PC-3 (cell line): ENCODE data around the gene WEE1.

Experiments used
- CTCF ChIP-seq: fragments of 300-600 bp; sonication (generic); conservative IDR thresholded peaks from 2 replicates; pipeline ENCODE4 v1.5.1; 2017; ENCODE audit warnings: antibody characterized with exemption, low read depth, mild to moderate bottlenecking, low read length
- EZH2 ChIP-seq: fragments of 300-600 bp; sonication (generic); IDR thresholded peaks from one replicate; pipeline ENCODE4 v1.6.1; 2017; ENCODE audit warnings: antibody characterized with exemption, mild to moderate bottlenecking, low read length; ENCODE audit not compliant: unreplicated experiment

GRCh38 chr11:9625728-9626127 lies 52.3 kb downstream of the WEE1 start:
- no peak for TF ChIP-seq CTCF
- no peak for TF ChIP-seq EZH2
